ENCODE data around the gene ZNF532.
A peak's percentile ranks its signal among the peaks of the same experiment; 100 is the strongest.
"Not testable (repeated sequence)": the region's sequence is repeated elsewhere in the genome, so short reads cannot be mapped to it uniquely, and the experiment has no call there.

ZNF532 gene

DNA sequence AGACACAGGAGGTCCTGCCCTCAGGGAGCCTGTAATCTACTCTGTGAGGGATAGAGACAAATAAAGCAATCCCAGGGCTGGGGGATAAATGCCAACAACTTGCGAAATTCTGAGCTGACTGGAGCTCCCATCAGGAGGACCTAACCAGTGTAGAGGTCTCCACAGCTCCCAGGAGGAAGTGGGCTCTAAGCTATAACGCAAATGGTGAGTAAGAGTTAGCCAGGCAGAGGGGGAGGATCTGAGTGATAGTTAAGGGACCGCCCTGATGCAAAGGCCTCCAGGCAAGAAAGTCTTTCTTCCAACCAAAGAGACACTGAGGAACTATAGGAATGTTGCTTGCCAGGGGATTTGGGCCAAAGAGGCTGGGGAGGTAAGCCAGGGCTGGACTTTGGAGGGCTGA is 16.0 kb upstream of the ZNF532 start:
- no peak for DNase-seq

- no peak for DNase-seq
Observed at GRCh38 chr18:58850786-58851469, 13.7 kb upstream of the ZNF532 start.

- DNase-seq = no peak
Observed at GRCh38 chr18:58851856-58852255, 12.8 kb upstream of the ZNF532 start.

DNA sequence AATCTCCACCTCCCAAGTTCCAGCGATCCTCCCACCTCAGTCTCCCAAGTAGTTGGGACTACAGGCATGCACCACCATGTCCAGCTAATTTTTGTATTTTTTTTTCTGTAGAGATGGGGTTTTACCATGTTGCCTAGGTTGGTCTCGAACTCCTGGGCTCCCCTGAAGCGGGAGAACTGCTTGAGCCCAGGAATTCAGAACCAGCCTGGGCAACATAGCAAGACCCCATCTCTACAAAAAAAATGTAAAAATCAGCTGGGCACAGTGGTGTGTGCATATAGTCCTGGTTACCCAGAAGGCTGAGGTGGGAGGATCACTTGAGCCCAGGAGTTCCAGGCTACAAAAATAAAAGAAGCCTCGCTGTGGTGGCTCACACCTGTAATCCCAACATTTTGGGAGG is 12.0 kb upstream of the ZNF532 start:
- DNase-seq = no peak

DNA sequence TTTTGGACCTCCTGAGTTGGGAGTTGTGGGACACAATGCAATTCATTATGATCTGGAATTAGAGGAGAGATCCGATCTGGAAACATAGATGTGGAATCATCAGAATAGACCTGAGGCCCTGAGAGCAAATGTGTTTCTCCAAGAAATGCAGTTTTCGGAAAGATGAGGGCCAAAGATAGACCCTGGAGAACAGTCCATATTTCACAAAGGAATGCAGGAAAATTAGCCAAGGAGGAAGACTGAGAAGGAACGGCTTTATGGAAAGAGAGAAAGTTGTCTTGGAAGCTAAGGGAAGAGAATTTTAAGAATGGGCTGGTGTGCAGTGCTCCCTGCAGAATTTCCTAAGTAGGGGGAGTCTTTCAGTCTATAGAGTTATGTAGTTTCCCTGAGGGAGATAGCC is 11.1 kb upstream of the ZNF532 start:
- no peak for DNase-seq

DNA sequence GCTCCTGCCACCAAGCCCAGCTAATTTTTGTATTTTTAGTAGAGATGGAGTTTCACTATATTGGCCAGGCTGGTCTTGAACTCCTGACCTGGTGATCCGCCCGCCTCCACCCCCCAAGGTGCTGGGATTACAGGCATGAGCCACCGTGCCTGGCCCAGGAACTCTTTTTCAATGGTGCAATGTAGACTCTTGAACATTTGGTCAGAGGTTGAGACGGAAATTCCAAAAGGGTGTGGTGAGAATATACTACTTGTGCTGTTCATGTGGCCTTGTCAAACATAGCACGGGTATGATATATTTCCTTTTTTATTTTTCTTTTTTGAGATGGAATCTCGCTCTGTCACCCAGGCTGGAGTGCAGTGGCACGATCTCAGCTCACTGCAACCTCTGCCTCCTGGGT is 9.2 kb upstream of the ZNF532 start:
- DNase-seq = not testable (repeated sequence)

DNA sequence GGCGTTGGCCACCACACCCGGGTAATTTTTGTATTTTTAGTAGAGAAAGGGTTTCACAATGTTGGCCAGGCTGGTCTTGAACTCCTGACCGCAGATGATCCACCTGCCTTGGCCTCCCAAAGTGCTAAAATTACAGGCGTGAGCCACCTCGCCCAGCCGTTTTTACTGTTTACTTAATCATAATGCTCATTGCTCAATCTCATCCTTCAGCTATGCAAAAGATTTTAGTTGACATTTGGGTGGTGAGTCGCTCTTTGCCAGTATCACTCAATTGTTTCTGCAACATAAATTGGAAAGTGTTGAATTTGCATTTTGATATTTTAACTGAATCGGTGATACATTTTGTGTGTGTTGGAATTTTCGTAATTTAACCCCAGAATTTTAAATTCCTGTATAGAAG is 7.8 kb upstream of the ZNF532 start:
- DNase-seq = no peak

DNA sequence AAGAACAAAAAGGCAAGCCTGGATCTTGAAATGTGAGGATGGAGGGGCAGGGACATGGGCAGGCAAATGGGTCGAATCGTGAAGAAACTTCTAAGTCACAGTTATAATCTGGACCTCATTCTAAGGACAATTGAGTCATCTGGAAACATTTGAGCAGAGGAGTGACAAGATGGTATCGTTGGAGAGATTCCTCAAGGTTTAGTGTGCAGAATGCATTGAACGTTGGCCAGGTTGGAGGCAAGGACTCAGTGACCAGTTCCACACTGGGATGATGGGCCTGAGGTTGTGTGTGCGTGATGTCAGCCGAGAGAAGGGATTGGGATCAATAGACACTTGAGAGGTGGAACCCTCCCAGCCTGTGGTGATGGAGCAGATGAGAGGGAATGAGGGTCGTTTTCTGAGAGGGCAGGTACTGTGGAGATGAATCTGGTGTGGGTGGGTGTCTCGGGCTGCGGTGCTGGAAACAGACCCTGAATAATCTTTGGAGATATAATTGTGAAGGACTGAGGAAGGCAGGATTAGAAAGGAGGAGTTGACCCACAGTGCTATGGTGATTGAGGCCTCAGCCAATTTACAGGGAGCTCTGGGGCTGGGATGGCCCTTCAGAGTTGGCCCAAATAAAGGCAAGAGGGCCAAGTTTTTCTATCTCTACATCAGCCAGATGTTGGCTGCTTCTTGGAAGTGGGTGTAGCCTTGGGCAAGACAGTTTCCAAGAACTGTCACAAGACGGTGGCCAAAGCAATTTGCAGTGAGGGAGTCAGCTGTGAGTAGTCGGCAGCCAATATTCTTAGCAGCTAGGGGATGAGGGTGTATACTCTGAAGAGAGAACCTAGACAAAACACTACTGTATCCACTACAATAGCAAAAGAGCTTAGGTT is 5.8 kb upstream of the ZNF532 start:
- no peak for DNase-seq

DNA sequence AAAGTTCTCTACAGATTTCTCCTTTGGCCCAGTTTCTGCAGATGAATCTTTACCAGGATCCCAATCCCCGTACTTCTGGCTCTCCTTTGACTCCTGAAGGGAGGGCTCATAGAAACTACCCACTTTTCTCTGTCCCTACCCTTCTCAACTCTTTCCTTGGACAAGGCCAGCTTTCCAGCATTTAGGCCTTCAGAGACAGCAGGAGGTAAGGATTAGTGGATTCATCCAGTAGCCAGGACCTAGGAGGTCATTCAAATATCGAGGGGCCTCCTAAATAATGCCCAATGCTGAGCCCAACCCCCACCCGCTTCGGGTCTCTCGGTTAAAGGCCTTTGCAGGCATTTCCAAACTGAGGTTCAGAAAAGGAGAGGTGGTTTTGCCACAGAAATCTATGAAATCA is 4.8 kb upstream of the ZNF532 start:
- no peak for DNase-seq

GRCh38 chr18:58860747-58861231 is 3.9 kb upstream of the ZNF532 start:
- DNase-seq = no peak

GRCh38 chr18:58861353-58861752 is 3.3 kb upstream of the ZNF532 start:
- DNase-seq = no peak

GRCh38 chr18:58861861-58862301 is 2.8 kb upstream of the ZNF532 start:
- no peak for DNase-seq

DNA sequence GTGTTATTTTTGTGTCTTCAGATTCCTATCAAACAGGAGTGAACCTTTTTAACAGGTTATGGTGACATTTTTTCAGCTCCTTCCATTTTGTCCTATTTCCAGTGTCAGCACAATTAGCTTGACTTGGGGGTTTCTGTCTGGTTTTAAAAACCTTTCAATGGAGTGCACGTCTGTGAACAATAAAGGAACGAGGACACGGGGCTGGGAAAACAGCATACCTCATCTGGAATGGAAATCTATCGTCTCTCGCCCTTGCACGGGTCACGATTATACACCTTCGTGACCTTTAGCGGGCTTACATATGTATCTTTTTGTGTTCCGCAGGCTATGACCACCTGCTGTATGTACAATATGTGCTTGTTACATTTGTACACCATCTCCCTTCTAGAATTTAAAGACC is 2.3 kb upstream of the ZNF532 start:
- DNase-seq = no peak

- DNase-seq = peak; percentile 69
Observed at GRCh38 chr18:58862851-58863538, 1.7 kb upstream of the ZNF532 start.

- peak; percentile 69 for DNase-seq
Observed at GRCh38 chr18:58863539-58864145, 1.0 kb upstream of the ZNF532 start.

- DNase-seq = no peak
Observed at GRCh38 chr18:58865033-58865590, 435 bp downstream of the ZNF532 start.

DNA sequence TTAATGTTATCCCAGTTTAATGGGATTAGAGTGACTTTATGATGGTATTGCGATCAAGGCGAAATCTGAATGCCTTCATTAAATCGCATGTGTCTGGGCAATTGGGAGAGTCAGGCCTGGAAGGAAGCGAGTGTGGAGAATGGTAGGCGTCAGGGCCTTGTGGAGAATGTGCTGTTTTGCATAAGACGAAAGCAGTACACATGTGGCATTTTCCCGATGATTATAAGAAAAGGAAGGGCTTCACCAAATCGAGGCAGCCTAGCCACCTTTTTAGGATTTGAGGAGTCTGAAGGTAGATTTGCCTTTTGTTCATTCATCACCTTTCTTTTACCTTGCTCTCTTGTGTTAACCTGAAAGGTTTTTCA is 1.0 kb downstream of the ZNF532 start:
- no peak for DNase-seq

GRCh38 chr18:58866066-58866772 is 1.5 kb downstream of the ZNF532 start:
- no peak for DNase-seq

DNA sequence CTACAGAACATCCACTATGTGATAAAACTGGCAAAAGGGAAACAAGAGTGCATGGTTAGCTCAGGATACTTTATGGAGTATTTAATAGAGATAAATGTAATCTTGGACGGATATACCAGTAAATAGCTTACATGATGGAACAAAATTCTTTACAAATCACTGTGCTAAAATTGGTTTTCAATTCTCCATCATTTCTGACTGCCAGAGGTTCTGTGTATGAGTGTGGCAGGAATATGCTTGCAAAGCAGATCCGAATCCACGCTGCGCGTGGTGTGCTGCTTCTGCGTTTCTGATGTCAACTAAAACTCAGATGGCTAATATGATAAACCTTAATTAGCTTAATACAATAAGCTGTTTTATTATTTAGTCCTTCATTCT is 2.1 kb downstream of the ZNF532 start:
- DNase-seq = no peak

DNA sequence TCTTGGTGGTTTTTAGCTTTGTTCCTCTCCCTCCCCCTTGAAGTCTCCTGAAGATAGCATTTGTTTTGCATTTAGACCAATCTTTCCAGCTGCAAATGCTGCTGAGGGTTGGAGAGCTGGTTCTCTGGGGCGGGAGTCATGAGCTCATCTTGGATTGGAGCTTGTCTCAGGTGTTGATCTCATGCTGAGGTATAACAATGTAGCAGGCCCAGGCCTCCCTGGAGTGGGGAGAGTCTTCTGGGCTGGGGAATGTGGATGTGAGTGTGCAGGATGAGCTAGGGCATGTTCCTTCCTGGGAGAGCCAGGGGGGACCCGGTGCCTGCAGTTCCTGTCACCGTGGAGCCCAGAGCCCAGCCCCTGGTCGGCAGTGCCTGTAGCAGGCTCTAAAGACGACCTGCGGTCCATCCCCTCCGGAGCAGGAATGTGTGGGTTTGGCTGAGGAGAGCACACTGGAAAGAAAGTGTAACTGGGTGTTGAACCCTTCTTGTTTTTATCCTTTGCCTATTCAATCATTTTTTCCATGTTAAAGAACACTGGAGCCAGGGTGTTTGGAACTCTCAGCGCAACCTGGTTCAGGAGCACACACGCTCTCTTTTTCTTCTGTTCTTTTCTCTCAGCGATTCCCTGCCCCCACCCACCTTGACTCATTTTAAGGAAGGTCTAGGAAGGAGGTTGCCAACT is 2.7 kb downstream of the ZNF532 start:
- DNase-seq = no peak

GRCh38 chr18:58868440-58868839 is 3.8 kb downstream of the ZNF532 start:
- no peak for DNase-seq

DNA sequence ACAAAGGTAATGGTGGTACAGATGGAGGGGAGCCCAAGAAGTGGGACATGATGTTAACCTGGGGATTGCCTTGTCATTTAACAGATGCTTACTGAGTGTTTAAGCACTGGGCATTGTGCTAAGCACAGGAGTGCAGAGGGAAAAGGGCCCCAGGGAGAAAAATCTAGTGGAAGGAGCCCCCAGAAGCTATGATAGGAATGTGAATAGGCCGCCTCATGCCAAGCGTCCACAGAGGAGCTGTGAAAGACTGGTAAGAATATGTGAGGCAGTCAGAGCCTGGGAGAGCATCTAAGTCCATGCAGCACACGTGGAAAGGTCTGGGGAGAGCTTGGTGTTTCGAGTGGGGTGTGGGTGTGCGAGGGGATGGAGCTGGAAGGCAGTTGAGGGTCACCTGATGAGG is 5.5 kb downstream of the ZNF532 start:
- DNase-seq = no peak
